GM23338 (cell line): Measurements from ENCODE around the gene FAM177A1. TPM values are rescaled to one million over a fixed set of nuclear protein-coding genes. Genes with fewer than 3 reads are reported as not detected.
A peak's percentile ranks its signal among the peaks of the same experiment; 100 is the strongest.

ENCODE experiments used
- ATAC-seq: fragments of 200-7000 bp; cut with Tn5 transposase; 3 replicates; pipeline ENCODE4 v1.9.1; 2020
- DNase-seq: peaks from one replicate; pipeline ENCODE4 v3.0.0-alpha.2; 2015; ENCODE audit warnings: low spot score
- H2AFZ ChIP-seq: fragments of 200-600 bp; sonication (generic); 2 replicates; pipeline ENCODE4 v1.8.0; 2016; ENCODE audit warnings: antibody characterized with exemption, mild to moderate bottlenecking, moderate library complexity
- H3F3A ChIP-seq: fragments of 200-600 bp; sonication (generic); replicated peaks from 2 replicates; pipeline ENCODE4 v1.8.0; 2017; ENCODE audit warnings: antibody characterized with exemption, mixed run types, low read depth
- H3K27ac ChIP-seq: fragments of 200-600 bp; sonication (generic); 2 replicates; pipeline ENCODE4 v1.6.1; 2016; ENCODE audit warnings: low read depth
- H3K27me3 ChIP-seq: fragments of 200-600 bp; sonication (generic); 2 replicates; pipeline ENCODE4 v1.8.0; 2016; ENCODE audit warnings: mild to moderate bottlenecking, mixed run types, moderate library complexity; ENCODE audit not compliant: insufficient read depth
- H3K36me3 ChIP-seq: fragments of 200-600 bp; sonication (generic); 2 replicates; pipeline ENCODE4 v1.8.0; 2016; ENCODE audit warnings: mild to moderate bottlenecking; ENCODE audit not compliant: insufficient read depth
- H3K4me1 ChIP-seq: fragments of 200-600 bp; sonication (generic); 2 replicates; pipeline ENCODE4 v1.8.0; 2016; ENCODE audit warnings: mild to moderate bottlenecking, moderate library complexity; ENCODE audit not compliant: insufficient read depth
- H3K4me2 ChIP-seq: fragments of 200-600 bp; sonication (generic); 2 replicates; pipeline ENCODE4 v1.7.1; 2017; ENCODE audit warnings: mixed run types
- H3K4me3 ChIP-seq: fragments of 200-600 bp; sonication (generic); 2 replicates; pipeline ENCODE4 v1.6.1; 2016; ENCODE audit warnings: mixed run types
- H3K79me2 ChIP-seq: fragments of 200-600 bp; sonication (generic); replicated peaks from 2 replicates; pipeline ENCODE4 v1.8.0; 2017; ENCODE audit warnings: mild to moderate bottlenecking; ENCODE audit not compliant: insufficient read depth
- H3K9me2 ChIP-seq: fragments of 200-600 bp; sonication (generic); 2 replicates; pipeline ENCODE4 v1.8.0; 2017; ENCODE audit not compliant: insufficient read depth
- H4K20me1 ChIP-seq: fragments of 200-600 bp; sonication (generic); replicated peaks from 2 replicates; pipeline ENCODE4 v1.8.0; 2017; ENCODE audit warnings: mild to moderate bottlenecking; ENCODE audit not compliant: insufficient read depth
- H3K27ac Mint-ChIP-seq: 2 replicates; pipeline ENCODE4 v1.8.0; 2020; ENCODE audit warnings: inconsistent platforms, mild to moderate bottlenecking, moderate library complexity, mixed read lengths
- H3K27me3 Mint-ChIP-seq: 3 replicates; pipeline ENCODE4 v1.8.0; 2022; ENCODE audit warnings: low read depth, mild to moderate bottlenecking, moderate library complexity, mixed read lengths, inconsistent platforms; ENCODE audit not compliant: insufficient read depth, poor library complexity
- H3K36me3 Mint-ChIP-seq: 3 replicates; pipeline ENCODE4 v1.8.0; 2021; ENCODE audit warnings: low read depth, mild to moderate bottlenecking, inconsistent platforms, moderate library complexity, mixed read lengths
- H3K4me1 Mint-ChIP-seq: 3 replicates; pipeline ENCODE4 v1.8.0; 2020; ENCODE audit warnings: mild to moderate bottlenecking, inconsistent platforms, mixed read lengths
- H3K4me3 Mint-ChIP-seq: 3 replicates; pipeline ENCODE4 v1.8.0; 2021; ENCODE audit warnings: moderate library complexity, mild to moderate bottlenecking, inconsistent platforms, mixed read lengths
- H3K9me3 Mint-ChIP-seq: 3 replicates; pipeline ENCODE4 v1.8.0; 2020; ENCODE audit warnings: moderate library complexity, mild to moderate bottlenecking, inconsistent platforms, mixed read lengths
- CREB1 ChIP-seq: fragments of 250-450 bp; sonication (Bioruptor Pico); IDR thresholded peaks from 2 replicates; pipeline ENCODE4 v1.5.0; 2020; ENCODE audit warnings: low read depth, mild to moderate bottlenecking, moderate library complexity
- EZH2 ChIP-seq: fragments of 200-600 bp; sonication (generic); IDR thresholded peaks from one replicate; pipeline ENCODE4 v1.8.0; 2017; ENCODE audit warnings: antibody characterized with exemption, mild to moderate bottlenecking, low read depth; ENCODE audit not compliant: unreplicated experiment
- EZH2phosphoT487 ChIP-seq: fragments of 200-600 bp; sonication (generic); IDR thresholded peaks from one replicate; pipeline ENCODE4 v1.8.1; 2018; ENCODE audit warnings: antibody characterized with exemption; ENCODE audit not compliant: unreplicated experiment
- JUNB ChIP-seq: IDR thresholded peaks from one replicate; pipeline ENCODE4 v1.6.1; 2016; ENCODE audit warnings: antibody characterized with exemption; ENCODE audit not compliant: unreplicated experiment
- NANOG ChIP-seq: IDR thresholded peaks from 2 replicates; pipeline ENCODE4 v1.6.1; 2016; ENCODE audit warnings: antibody characterized with exemption, borderline replicate concordance
- STAT1 ChIP-seq: IDR thresholded peaks from one replicate; pipeline ENCODE4 v1.6.1; 2016; ENCODE audit warnings: antibody characterized with exemption; ENCODE audit not compliant: unreplicated experiment
- ZNF114 ChIP-seq: fragments of 250-450 bp; sonication (Bioruptor Pico); IDR thresholded peaks from 2 replicates; pipeline ENCODE4 v1.5.0; 2020; ENCODE audit warnings: mild to moderate bottlenecking, moderate library complexity
- ZNF331 ChIP-seq: fragments of 250-450 bp; sonication (Bioruptor Pico); IDR thresholded peaks from 2 replicates; pipeline ENCODE4 v1.5.0; 2020; ENCODE audit warnings: low read depth, mild to moderate bottlenecking, moderate library complexity
- polyA plus RNA-seq: library from polyadenylated mRNA; unstranded; fragments of >200 nt; fragmentation: Nextera tagmentation; extraction: Ambion mirVana; gene quantifications from 2 replicates; pipeline ENCODE4 v1.2.1, GENCODE V29; 2016
- total RNA-seq: library from RNA; depleted of rRNA; stranded (reverse); fragments of >200 nt; shearing (Covaris generic); gene quantifications from 2 replicates; pipeline ENCODE4 v1.2.3, GENCODE V29; 2014
- TF ChIP-seq, protein P1 (sequence below): IDR thresholded peaks from one replicate; pipeline ENCODE4 v1.6.1; 2018; ENCODE audit warnings: antibody characterized with exemption; ENCODE audit not compliant: unreplicated experiment
- TF ChIP-seq, protein P2 (sequence below), 2 experiments: fragments of 200-600 bp in 1 of 2; sonication (generic) in 1 of 2; conservative IDR thresholded peaks; 2 replicates each; pipeline versions ENCODE4 v1.5.1 to v1.6.1; 2016 to 2017; ENCODE audit warnings: antibody characterized with exemption in 2 of 2, low read depth in 2 of 2, mild to moderate bottlenecking in 2 of 2, moderate library complexity in 1 of 2
- TF ChIP-seq, protein P3 (sequence below): fragments of 250-450 bp; sonication (Bioruptor Pico); IDR thresholded peaks from 2 replicates; pipeline ENCODE4 v1.5.0; 2020; ENCODE audit warnings: mild to moderate bottlenecking, moderate library complexity
- TF ChIP-seq, protein P4 (sequence below): IDR thresholded peaks from 2 replicates; pipeline ENCODE4 v1.6.1; 2016; ENCODE audit warnings: antibody characterized with exemption

FAM177A1 gene
- total and polyA plus RNA-seq, 2 experiments from 2014 or later = 22.8 to 72.5 TPM

DNA sequence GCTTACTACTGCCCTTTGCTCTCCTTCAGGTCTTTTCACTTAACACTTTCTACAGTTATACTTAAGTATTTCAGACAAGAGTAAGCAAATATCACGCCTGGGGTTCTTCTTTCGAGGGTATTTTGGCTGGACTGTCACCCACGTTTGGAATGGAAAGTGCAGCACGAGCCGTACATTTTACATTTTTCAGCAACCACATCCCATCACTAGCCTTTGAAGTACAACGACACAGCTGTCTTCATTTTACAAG is 349 bp upstream of the FAM177A1 start:
- Histone ChIP-seq H3K27me3 (no peaks in the 10 kb centered on the region), H2AFZ (peak overlapping the region; percentile 98), H3K9me2 (no peaks in the 10 kb centered on the region), H3K27ac (peak overlapping the region; percentile 18; the same call in 1 of the 2 replicates), H3K79me2 (peaks cover 14% of the 10 kb centered on the region), H3K4me1 (peaks cover 7% of the 10 kb centered on the region), H3K36me3 (no peaks in the 10 kb centered on the region), H4K20me1 (no peaks in the 10 kb centered on the region), H3F3A (peaks cover 10% of the 10 kb centered on the region), H3K4me2 (peak overlapping the region; percentile 88), H3K4me3 (peak overlapping the region; percentile 87)
- peak overlapping the region; percentile 98 for H3K27ac Mint-ChIP-seq
- H3K27me3 Mint-ChIP-seq = no peaks in the 10 kb centered on the region
- peaks cover 8% of the 10 kb centered on the region; the same call in 2 of the 3 replicates for H3K36me3 Mint-ChIP-seq
- TF ChIP-seq, protein P1, sequence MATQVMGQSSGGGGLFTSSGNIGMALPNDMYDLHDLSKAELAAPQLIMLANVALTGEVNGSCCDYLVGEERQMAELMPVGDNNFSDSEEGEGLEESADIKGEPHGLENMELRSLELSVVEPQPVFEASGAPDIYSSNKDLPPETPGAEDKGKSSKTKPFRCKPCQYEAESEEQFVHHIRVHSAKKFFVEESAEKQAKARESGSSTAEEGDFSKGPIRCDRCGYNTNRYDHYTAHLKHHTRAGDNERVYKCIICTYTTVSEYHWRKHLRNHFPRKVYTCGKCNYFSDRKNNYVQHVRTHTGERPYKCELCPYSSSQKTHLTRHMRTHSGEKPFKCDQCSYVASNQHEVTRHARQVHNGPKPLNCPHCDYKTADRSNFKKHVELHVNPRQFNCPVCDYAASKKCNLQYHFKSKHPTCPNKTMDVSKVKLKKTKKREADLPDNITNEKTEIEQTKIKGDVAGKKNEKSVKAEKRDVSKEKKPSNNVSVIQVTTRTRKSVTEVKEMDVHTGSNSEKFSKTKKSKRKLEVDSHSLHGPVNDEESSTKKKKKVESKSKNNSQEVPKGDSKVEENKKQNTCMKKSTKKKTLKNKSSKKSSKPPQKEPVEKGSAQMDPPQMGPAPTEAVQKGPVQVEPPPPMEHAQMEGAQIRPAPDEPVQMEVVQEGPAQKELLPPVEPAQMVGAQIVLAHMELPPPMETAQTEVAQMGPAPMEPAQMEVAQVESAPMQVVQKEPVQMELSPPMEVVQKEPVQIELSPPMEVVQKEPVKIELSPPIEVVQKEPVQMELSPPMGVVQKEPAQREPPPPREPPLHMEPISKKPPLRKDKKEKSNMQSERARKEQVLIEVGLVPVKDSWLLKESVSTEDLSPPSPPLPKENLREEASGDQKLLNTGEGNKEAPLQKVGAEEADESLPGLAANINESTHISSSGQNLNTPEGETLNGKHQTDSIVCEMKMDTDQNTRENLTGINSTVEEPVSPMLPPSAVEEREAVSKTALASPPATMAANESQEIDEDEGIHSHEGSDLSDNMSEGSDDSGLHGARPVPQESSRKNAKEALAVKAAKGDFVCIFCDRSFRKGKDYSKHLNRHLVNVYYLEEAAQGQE = no peak
- TF ChIP-seq EZH2 = no peak
- TF ChIP-seq, protein P2, sequence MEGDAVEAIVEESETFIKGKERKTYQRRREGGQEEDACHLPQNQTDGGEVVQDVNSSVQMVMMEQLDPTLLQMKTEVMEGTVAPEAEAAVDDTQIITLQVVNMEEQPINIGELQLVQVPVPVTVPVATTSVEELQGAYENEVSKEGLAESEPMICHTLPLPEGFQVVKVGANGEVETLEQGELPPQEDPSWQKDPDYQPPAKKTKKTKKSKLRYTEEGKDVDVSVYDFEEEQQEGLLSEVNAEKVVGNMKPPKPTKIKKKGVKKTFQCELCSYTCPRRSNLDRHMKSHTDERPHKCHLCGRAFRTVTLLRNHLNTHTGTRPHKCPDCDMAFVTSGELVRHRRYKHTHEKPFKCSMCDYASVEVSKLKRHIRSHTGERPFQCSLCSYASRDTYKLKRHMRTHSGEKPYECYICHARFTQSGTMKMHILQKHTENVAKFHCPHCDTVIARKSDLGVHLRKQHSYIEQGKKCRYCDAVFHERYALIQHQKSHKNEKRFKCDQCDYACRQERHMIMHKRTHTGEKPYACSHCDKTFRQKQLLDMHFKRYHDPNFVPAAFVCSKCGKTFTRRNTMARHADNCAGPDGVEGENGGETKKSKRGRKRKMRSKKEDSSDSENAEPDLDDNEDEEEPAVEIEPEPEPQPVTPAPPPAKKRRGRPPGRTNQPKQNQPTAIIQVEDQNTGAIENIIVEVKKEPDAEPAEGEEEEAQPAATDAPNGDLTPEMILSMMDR (conservative IDR thresholded peaks at IDR 0.05; ENCODE audit: low read depth in 2 of 2) = no peak
- TF ChIP-seq JUNB = no peak
- TF ChIP-seq, protein P3, sequence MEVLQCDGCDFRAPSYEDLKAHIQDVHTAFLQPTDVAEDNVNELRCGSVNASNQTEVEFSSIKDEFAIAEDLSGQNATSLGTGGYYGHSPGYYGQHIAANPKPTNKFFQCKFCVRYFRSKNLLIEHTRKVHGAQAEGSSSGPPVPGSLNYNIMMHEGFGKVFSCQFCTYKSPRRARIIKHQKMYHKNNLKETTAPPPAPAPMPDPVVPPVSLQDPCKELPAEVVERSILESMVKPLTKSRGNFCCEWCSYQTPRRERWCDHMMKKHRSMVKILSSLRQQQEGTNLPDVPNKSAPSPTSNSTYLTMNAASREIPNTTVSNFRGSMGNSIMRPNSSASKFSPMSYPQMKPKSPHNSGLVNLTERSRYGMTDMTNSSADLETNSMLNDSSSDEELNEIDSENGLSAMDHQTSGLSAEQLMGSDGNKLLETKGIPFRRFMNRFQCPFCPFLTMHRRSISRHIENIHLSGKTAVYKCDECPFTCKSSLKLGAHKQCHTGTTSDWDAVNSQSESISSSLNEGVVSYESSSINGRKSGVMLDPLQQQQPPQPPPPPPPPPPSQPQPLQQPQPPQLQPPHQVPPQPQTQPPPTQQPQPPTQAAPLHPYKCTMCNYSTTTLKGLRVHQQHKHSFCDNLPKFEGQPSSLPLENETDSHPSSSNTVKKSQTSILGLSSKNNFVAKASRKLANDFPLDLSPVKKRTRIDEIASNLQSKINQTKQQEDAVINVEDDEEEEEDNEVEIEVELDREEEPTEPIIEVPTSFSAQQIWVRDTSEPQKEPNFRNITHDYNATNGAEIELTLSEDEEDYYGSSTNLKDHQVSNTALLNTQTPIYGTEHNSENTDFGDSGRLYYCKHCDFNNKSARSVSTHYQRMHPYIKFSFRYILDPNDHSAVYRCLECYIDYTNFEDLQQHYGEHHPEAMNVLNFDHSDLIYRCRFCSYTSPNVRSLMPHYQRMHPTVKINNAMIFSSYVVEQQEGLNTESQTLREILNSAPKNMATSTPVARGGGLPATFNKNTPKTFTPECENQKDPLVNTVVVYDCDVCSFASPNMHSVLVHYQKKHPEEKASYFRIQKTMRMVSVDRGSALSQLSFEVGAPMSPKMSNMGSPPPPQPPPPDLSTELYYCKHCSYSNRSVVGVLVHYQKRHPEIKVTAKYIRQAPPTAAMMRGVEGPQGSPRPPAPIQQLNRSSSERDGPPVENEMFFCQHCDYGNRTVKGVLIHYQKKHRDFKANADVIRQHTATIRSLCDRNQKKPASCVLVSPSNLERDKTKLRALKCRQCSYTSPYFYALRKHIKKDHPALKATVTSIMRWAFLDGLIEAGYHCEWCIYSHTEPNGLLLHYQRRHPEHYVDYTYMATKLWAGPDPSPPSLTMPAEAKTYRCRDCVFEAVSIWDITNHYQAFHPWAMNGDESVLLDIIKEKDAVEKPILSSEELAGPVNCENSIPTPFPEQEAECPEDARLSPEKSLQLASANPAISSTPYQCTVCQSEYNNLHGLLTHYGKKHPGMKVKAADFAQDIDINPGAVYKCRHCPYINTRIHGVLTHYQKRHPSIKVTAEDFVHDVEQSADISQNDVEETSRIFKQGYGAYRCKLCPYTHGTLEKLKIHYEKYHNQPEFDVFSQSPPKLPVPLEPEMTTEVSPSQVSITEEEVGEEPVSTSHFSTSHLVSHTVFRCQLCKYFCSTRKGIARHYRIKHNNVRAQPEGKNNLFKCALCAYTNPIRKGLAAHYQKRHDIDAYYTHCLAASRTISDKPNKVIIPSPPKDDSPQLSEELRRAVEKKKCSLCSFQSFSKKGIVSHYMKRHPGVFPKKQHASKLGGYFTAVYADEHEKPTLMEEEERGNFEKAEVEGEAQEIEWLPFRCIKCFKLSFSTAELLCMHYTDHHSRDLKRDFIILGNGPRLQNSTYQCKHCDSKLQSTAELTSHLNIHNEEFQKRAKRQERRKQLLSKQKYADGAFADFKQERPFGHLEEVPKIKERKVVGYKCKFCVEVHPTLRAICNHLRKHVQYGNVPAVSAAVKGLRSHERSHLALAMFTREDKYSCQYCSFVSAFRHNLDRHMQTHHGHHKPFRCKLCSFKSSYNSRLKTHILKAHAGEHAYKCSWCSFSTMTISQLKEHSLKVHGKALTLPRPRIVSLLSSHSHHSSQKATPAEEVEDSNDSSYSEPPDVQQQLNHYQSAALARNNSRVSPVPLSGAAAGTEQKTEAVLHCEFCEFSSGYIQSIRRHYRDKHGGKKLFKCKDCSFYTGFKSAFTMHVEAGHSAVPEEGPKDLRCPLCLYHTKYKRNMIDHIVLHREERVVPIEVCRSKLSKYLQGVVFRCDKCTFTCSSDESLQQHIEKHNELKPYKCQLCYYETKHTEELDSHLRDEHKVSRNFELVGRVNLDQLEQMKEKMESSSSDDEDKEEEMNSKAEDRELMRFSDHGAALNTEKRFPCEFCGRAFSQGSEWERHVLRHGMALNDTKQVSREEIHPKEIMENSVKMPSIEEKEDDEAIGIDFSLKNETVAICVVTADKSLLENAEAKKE = no peak
- TF ChIP-seq ZNF331 (CRISPR knock-in tag) = no peak
- TF ChIP-seq, protein P4, sequence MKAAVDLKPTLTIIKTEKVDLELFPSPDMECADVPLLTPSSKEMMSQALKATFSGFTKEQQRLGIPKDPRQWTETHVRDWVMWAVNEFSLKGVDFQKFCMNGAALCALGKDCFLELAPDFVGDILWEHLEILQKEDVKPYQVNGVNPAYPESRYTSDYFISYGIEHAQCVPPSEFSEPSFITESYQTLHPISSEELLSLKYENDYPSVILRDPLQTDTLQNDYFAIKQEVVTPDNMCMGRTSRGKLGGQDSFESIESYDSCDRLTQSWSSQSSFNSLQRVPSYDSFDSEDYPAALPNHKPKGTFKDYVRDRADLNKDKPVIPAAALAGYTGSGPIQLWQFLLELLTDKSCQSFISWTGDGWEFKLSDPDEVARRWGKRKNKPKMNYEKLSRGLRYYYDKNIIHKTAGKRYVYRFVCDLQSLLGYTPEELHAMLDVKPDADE = no peak
- no peak for TF ChIP-seq STAT1
- TF ChIP-seq NANOG = no peak
- TF ChIP-seq CREB1 (CRISPR knock-in tag) = no peak
- no peak for TF ChIP-seq ZNF114 (CRISPR knock-in tag)
- no peak for TF ChIP-seq EZH2phosphoT487
- DNase-seq (peak; percentile 7), ATAC-seq (no peak)
- H3K4me3 Mint-ChIP-seq = peak overlapping the region; percentile 97
- H3K4me1 Mint-ChIP-seq = peaks cover 11% of the 10 kb centered on the region
- peaks cover 3% of the 10 kb centered on the region; the same call in 2 of the 3 replicates for H3K9me3 Mint-ChIP-seq
